ENCODE results near the gene MED27. TPM values are rescaled to one million over a fixed set of nuclear protein-coding genes. Genes with fewer than 3 reads are reported as not detected.

MED27 gene
- total RNA-seq, 2 experiments from 2014 or later = 18.5 to 19.7 TPM

DNA sequence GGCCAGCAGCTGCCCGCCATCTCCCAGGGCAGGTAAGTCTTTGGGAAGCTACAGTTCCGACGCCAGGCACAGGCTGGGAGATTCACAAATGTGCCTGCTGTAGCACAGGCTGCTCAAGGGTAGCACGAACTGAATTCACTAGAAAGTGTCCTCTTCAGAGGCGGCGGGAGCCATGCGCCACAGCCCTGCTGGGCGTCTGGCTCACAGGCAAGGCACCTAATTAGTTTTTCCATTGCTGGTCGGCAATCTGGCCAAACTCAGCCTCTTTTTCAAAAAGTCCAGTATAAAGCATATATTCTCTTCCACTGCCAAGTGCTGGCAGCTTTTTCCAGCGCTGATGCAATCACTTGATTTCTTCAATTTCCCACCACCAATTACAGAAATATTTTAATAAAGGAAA, 210.9 kb downstream of the MED27 start:
- Mint-ChIP-seq H3K4me1 (no peaks in the 10 kb centered on the region), H3K27me3 (no peaks in the 10 kb centered on the region), H3K4me3 (no peak overlapping the region), H3K9me3 (no peaks in the 10 kb centered on the region), H3K27ac (no peak overlapping the region), H3K36me3 (no peaks in the 10 kb centered on the region)
- ATAC-seq (ENCODE audit: low read depth) = no peak
- POLR2A ChIA-PET = no interaction called here
- DNase-seq = no peak

DNA sequence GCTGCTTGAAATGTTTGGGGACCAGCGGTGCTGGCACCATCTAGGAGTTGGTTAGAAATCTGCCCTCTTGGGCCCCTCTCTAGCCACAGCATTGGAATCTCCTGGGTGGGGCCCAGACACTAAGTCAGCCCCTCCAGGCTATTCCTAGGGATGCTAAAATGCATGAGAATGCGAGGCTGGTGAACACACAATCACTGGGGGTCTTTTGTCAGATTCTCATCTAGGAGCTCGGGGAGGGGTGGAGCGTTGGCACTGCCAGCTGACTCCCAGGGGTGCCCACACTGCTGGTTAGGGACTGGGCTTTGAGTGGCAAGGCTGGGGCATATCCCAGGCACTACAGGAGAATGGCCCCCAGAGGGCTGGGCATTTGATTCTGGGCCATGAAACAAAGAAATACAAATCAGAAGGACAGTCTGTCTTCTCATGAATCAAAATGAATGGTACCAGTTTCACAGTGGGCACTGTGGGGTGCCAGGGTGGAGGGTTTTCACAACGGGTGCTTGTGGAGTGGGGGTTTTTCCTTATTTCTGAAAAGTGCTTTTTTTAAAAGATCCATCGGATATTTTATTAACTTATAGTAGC, 212.0 kb downstream of the MED27 start:
- POLR2A ChIA-PET = no interaction called here
- ATAC-seq (ENCODE audit: low read depth) (no peak), DNase-seq (no peak)
- H3K9me3 Mint-ChIP-seq = no peaks in the 10 kb centered on the region
- no peaks in the 10 kb centered on the region for H3K36me3 Mint-ChIP-seq
- H3K27ac Mint-ChIP-seq = no peak overlapping the region
- H3K4me3 Mint-ChIP-seq = no peak overlapping the region
- no peaks in the 10 kb centered on the region for H3K4me1 Mint-ChIP-seq
- no peaks in the 10 kb centered on the region for H3K27me3 Mint-ChIP-seq

DNA sequence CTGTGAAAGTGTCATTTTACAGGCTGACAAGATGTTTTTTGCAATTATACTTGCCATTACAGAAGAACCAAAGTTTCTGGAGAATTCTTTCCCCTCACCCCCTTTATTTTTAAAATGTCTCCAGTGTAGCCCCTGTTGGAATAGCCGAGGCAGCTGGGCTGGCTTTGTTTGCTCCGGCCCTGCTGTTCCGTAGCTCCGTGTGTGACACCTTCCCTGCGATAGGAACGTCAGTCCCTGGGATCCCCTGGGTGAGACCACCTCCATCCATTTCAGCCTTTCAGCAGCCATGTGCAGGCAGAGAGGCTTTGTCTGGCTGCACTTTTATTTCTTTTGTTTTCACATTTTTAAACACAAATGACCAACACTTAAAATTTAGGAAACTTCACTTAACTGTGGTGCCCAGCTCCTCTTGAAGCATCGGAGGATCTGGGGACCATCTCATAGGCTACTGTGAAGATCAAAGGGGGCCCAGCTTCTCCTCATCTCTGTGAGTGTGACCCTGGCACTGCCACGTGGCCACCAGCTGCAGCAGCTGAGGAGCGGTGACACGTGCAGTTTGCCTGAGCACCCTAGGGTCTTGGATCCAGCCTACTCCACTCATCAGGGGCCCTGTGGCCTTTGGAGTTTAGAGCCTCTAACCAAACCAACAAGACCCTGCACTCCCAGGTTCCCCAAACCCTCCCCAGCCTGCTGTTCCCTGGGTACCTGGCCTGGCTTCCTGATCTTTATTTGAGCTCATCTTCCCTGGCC, 214.0 kb downstream of the MED27 start:
- no peaks in the 10 kb centered on the region for H3K27me3 Mint-ChIP-seq
- POLR2A ChIA-PET = no interaction called here
- no peaks in the 10 kb centered on the region for H3K4me1 Mint-ChIP-seq
- ATAC-seq (ENCODE audit: low read depth) (no peak), DNase-seq (no peak)
- no peak overlapping the region for H3K4me3 Mint-ChIP-seq
- no peak overlapping the region for H3K27ac Mint-ChIP-seq
- no peaks in the 10 kb centered on the region for H3K36me3 Mint-ChIP-seq
- H3K9me3 Mint-ChIP-seq = no peaks in the 10 kb centered on the region

GRCh38 chr9:131864531-131864930, 215.1 kb downstream of the MED27 start:
- no peaks in the 10 kb centered on the region for H3K9me3 Mint-ChIP-seq
- no peak overlapping the region for H3K27ac Mint-ChIP-seq
- POLR2A ChIA-PET = no interaction called here
- DNase-seq = no peak
- ATAC-seq (ENCODE audit: low read depth) = no peak
- H3K4me3 Mint-ChIP-seq = no peak overlapping the region
- H3K4me1 Mint-ChIP-seq = no peaks in the 10 kb centered on the region
- H3K36me3 Mint-ChIP-seq = no peaks in the 10 kb centered on the region
- no peaks in the 10 kb centered on the region for H3K27me3 Mint-ChIP-seq

DNA sequence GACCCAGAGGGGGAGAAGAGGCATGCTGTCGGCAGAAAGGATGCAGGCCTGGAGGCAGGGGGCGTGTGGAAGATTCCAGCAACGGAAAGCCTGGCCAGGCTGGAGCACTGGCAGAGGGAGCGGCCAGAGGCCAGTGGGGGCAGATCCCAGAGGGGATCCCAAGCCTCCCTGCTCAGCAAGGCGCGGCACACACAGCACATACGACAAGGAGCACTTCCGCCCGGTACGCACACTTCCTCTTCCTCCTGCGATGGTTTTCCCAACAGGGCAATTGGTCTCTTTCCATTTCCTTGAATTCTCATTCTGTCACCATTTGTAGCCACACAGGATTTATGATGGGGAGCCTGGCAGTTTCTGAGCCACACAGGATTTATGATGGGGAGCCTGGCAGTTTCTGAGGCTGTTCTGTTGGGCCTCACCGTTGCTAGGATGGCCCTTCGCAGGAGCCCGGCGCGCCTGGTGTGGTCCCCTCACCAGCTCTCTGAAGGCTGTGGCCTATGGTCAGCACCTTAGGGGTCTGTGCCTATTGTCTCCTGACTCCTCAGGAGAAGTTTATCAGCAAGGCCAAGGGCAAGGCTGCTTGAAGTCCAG, 216.3 kb downstream of the MED27 start:
- ATAC-seq (ENCODE audit: low read depth) = no peak
- H3K4me3 Mint-ChIP-seq = no peak overlapping the region
- H3K27me3 Mint-ChIP-seq = no peaks in the 10 kb centered on the region
- no peak overlapping the region for H3K27ac Mint-ChIP-seq
- no peaks in the 10 kb centered on the region for H3K36me3 Mint-ChIP-seq
- no peaks in the 10 kb centered on the region for H3K4me1 Mint-ChIP-seq
- POLR2A ChIA-PET = no interaction called here
- no peak for DNase-seq
- H3K9me3 Mint-ChIP-seq = no peaks in the 10 kb centered on the region

DNA sequence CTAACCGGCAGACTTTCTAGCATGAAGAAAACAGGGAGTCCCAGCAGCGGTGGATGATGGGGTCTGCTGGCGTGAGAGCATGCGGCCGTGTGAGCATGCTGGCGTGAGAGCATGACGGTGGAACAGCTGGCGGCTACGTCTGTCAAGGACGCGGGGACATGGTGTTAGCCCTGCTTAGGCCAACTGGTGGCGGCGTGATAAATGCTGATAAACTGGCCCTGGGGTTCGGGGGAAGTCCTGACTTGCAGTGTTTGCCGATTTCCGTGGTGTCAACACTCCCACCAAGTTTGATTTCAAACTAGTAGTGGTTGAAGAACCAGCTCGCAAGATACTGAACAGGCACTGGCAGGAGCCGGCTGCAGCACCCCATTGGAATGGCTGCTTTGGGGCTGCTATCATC, 217.4 kb downstream of the MED27 start:
- POLR2A ChIA-PET = interaction anchor here (0.7 kb wide), 1 partner anchor 52 kb away, joined by 3 read pairs; no protein-coding TSS in a partner anchor
- DNase-seq (no peak), ATAC-seq (ENCODE audit: low read depth) (no peak)
- H3K27ac Mint-ChIP-seq = no peak overlapping the region
- H3K27me3 Mint-ChIP-seq = no peaks in the 10 kb centered on the region
- H3K4me1 Mint-ChIP-seq = no peaks in the 10 kb centered on the region
- no peaks in the 10 kb centered on the region for H3K36me3 Mint-ChIP-seq
- H3K4me3 Mint-ChIP-seq = no peak overlapping the region
- no peaks in the 10 kb centered on the region for H3K9me3 Mint-ChIP-seq

GRCh38 chr9:131860430-131860829, 219.2 kb downstream of the MED27 start:
- ATAC-seq (ENCODE audit: low read depth) (no peak), DNase-seq (no peak)
- Mint-ChIP-seq H3K27ac (no peak overlapping the region), H3K27me3 (no peaks in the 10 kb centered on the region), H3K4me1 (no peaks in the 10 kb centered on the region), H3K36me3 (no peaks in the 10 kb centered on the region), H3K4me3 (no peak overlapping the region), H3K9me3 (no peaks in the 10 kb centered on the region)
- POLR2A ChIA-PET = no interaction called here

DNA sequence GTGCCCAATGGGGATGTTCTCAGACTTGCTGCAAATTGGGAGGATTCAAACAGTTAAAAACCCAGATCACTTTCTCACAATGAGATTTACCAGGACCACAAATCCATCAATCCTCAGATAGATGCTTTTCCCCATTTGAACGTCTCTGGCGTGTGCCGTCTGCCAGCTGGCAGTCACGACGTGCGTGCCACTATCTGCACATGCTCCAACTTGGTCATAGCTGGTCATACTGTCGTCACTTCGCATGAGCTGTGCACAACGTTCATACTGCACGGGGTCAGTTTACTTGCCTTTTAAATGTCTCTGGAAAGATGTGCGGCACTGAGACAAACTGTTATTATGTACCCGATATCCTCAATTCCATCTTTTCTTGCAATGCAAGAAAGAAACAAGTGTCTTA, 221.5 kb downstream of the MED27 start:
- DNase-seq (no peak), ATAC-seq (ENCODE audit: low read depth) (no peak)
- H3K4me3 Mint-ChIP-seq = no peak overlapping the region
- H3K27ac Mint-ChIP-seq = no peak overlapping the region
- no peaks in the 10 kb centered on the region for H3K9me3 Mint-ChIP-seq
- no peaks in the 10 kb centered on the region for H3K4me1 Mint-ChIP-seq
- no peaks in the 10 kb centered on the region for H3K27me3 Mint-ChIP-seq
- H3K36me3 Mint-ChIP-seq = no peaks in the 10 kb centered on the region
- POLR2A ChIA-PET = no interaction called here

DNA sequence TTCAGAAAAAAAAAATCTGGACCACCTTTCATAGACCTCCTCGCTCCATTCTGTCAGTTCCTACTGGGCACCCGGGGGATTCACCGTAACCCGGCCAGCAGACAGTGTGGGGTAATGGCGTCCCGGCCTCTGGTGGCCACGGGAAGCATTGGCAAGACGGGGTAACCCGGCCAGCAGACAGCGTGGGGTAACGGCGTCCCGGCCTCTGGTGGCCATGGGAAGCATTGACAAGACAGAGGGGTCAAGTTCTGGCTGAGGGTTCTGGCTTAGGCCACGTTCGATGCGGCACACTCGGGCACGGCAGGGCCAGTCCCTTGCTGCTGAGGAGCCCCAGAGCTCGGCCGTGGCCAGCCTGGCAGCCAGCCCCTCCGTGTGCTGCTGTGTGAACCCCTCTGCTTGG, 223.6 kb downstream of the MED27 start:
- POLR2A ChIA-PET = no interaction called here
- H3K36me3 Mint-ChIP-seq = no peaks in the 10 kb centered on the region
- no peak overlapping the region for H3K27ac Mint-ChIP-seq
- H3K4me1 Mint-ChIP-seq = peaks cover 2% of the 10 kb centered on the region
- no peak overlapping the region for H3K4me3 Mint-ChIP-seq
- ATAC-seq (ENCODE audit: low read depth) (no peak), DNase-seq (no peak)
- H3K27me3 Mint-ChIP-seq = no peaks in the 10 kb centered on the region
- no peaks in the 10 kb centered on the region for H3K9me3 Mint-ChIP-seq

GRCh38 chr9:131854896-131855613, 224.6 kb downstream of the MED27 start:
- POLR2A ChIA-PET = no interaction called here
- H3K27me3 Mint-ChIP-seq = no peaks in the 10 kb centered on the region
- H3K27ac Mint-ChIP-seq = no peak overlapping the region
- no peak overlapping the region for H3K4me3 Mint-ChIP-seq
- no peak for ATAC-seq (ENCODE audit: low read depth)
- H3K9me3 Mint-ChIP-seq = no peaks in the 10 kb centered on the region
- peaks cover 2% of the 10 kb centered on the region for H3K4me1 Mint-ChIP-seq
- DNase-seq = no peak
- H3K36me3 Mint-ChIP-seq = no peaks in the 10 kb centered on the region

DNA sequence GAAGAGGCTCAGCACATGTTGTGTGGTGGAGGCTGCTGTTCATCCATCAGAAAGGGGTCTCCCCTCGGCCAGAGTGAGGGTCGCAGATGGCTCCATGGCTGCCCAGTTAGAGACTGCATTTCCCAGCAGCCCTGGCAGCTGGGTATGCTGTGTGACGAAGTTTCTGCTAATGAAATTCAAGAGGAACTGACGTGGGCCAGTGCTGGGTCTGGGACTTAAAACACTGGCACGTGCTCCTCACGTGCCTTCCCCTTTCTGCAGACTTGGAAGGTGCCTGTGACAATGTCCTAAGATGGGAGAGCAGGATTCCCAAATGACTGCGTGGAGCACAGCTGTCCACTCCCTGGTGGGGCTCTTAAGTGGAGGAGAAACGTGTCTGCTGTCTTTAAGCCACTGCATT, 225.3 kb downstream of the MED27 start:
- no peak overlapping the region for H3K4me3 Mint-ChIP-seq
- ATAC-seq (ENCODE audit: low read depth) (no peak), DNase-seq (no peak)
- no peaks in the 10 kb centered on the region for H3K9me3 Mint-ChIP-seq
- no peak overlapping the region for H3K27ac Mint-ChIP-seq
- POLR2A ChIA-PET = no interaction called here
- no peaks in the 10 kb centered on the region for H3K36me3 Mint-ChIP-seq
- no peaks in the 10 kb centered on the region for H3K27me3 Mint-ChIP-seq
- H3K4me1 Mint-ChIP-seq = peaks cover 2% of the 10 kb centered on the region

DNA sequence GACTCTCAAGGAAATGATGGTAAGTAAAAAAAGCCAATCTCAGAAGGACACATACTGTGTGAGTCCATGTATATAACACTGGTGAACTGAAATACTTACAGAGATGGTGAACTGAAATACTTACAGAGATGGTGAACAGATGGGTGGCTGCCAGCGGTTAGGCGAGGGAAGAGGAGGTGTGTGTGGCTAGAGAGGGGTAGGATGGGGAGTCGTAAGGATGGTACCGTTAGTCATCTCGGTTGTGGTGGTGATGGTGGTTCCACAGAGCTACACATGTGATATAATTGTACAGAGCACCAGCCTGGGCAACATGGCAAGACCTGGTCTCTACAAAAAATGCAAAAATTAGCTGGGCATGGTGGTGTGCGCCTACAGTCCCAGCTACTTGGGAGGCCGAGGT, 226.2 kb downstream of the MED27 start:
- H3K4me1 Mint-ChIP-seq = peaks cover 2% of the 10 kb centered on the region
- no peak overlapping the region for H3K27ac Mint-ChIP-seq
- no peaks in the 10 kb centered on the region for H3K27me3 Mint-ChIP-seq
- DNase-seq (no peak), ATAC-seq (ENCODE audit: low read depth) (no peak)
- H3K36me3 Mint-ChIP-seq = no peaks in the 10 kb centered on the region
- no peak overlapping the region for H3K4me3 Mint-ChIP-seq
- no peaks in the 10 kb centered on the region for H3K9me3 Mint-ChIP-seq
- POLR2A ChIA-PET = interaction anchor here (0.6 kb wide), 1 partner anchor 723 kb away, joined by 5 read pairs; no protein-coding TSS in a partner anchor

GRCh38 chr9:131851414-131851813, 228.3 kb downstream of the MED27 start:
- no peak for DNase-seq

GRCh38 chr9:131849391-131849790, 230.3 kb downstream of the MED27 start:
- Mint-ChIP-seq H3K9me3 (no peaks in the 10 kb centered on the region), H3K36me3 (no peaks in the 10 kb centered on the region), H3K4me1 (peaks cover 2% of the 10 kb centered on the region), H3K4me3 (no peak overlapping the region), H3K27ac (no peak overlapping the region), H3K27me3 (no peaks in the 10 kb centered on the region)
- ATAC-seq (ENCODE audit: low read depth) = no peak
- POLR2A ChIA-PET = no interaction called here
- no peak for DNase-seq

More at GRCh38 chr9:131851414-131851813, 228.3 kb downstream of the MED27 start:
- no peak for ATAC-seq (ENCODE audit: low read depth)
- H3K27ac Mint-ChIP-seq = no peak overlapping the region
- H3K27me3 Mint-ChIP-seq = no peaks in the 10 kb centered on the region
- no peak overlapping the region for H3K4me3 Mint-ChIP-seq
- POLR2A ChIA-PET = no interaction called here
- no peaks in the 10 kb centered on the region for H3K9me3 Mint-ChIP-seq
- H3K36me3 Mint-ChIP-seq = no peaks in the 10 kb centered on the region
- peaks cover 2% of the 10 kb centered on the region for H3K4me1 Mint-ChIP-seq

Measured in activated naive CD8-positive, alpha-beta T cell treated with anti-CD3 and anti-CD28 coated beads, Interleukin-2, amount 10 ng/mL, durations not matched to agents 7 days and 5 days (primary cell).